GM12801 (cell line): ENCODE measurements around the gene ROBO1.

Experiments used
- CTCF ChIP-seq: IDR thresholded peaks from one replicate; pipeline ENCODE4 v1.5.1; 2011; ENCODE audit warnings: control low read depth; ENCODE audit not compliant: insufficient read length; ENCODE audit errors: extremely low read depth

ROBO1 gene

GRCh38 chr3:79039192-79039591 is 728.6 kb downstream of the ROBO1 start:
- TF ChIP-seq CTCF = no peak

GRCh38 chr3:79038636-79039035 is 729.2 kb downstream of the ROBO1 start:
- TF ChIP-seq CTCF = no peak

- no peak for TF ChIP-seq CTCF
Observed at GRCh38 chr3:79038057-79038456, 729.7 kb downstream of the ROBO1 start.

GRCh38 chr3:79032686-79033318 is 735.0 kb downstream of the ROBO1 start:
- no peak for TF ChIP-seq CTCF

GRCh38 chr3:79030157-79030556 is 737.6 kb downstream of the ROBO1 start:
- TF ChIP-seq CTCF = no peak

- no peak for TF ChIP-seq CTCF
Observed at GRCh38 chr3:79028916-79029315, 738.9 kb downstream of the ROBO1 start.

GRCh38 chr3:79027593-79027992 is 740.2 kb downstream of the ROBO1 start:
- no peak for TF ChIP-seq CTCF

GRCh38 chr3:79019924-79020173 is 747.9 kb downstream of the ROBO1 start:
- no peak for TF ChIP-seq CTCF
